HCT116 (cell line): Measurements from ENCODE around the gene CAMSAP3. TPM values are rescaled to one million over a fixed set of nuclear protein-coding genes. Genes with fewer than 3 reads are reported as not detected.

Source experiments
- ATAC-seq: fragments of 200-7000 bp; cut with Tn5 transposase; 2 replicates; pipeline ENCODE4 v1.9.1; 2020; ENCODE audit warnings: mild to moderate bottlenecking, moderate library complexity
- BruUV-seq: library from RNA; stranded (reverse); fragments of 400-500 nt; replicated peaks from 2 replicates; lab custom pipeline; 2021; lab: Mats Ljungman, UMichigan
- CTCF ChIA-PET: fragments of 300-600 bp; sonication (Branson Sonifier 250); formaldehyde crosslinking; loops from one replicate; lab custom pipeline; 2021; ENCODE audit warnings: antibody characterized with exemption; lab: Charles Lee
- POLR2A ChIA-PET: fragments of 300-600, 350-600 bp; sonication (Branson Sonifier 250); formaldehyde crosslinking; loops from one replicate; lab custom pipeline; 2021; ENCODE audit warnings: antibody characterized with exemption; lab: Charles Lee
- RAD21 ChIA-PET, 2 experiments: fragments of 300-600 bp; sonication (Branson Sonifier 250); formaldehyde crosslinking; loops; one replicate each; lab custom pipeline; 2023; ENCODE audit warnings: low total read pairs in 2 of 2; ENCODE audit not compliant: uncharacterized antibody in 2 of 2, unreplicated experiment in 2 of 2, low non-redundant PET in 1 of 2; lab: Charles Lee
- DNase-seq: peaks from one replicate; pipeline ENCODE4 v3.0.0-alpha.2; 2010; ENCODE audit warnings: low read depth, low spot score
- H2AFZ ChIP-seq: fragments of 200-600 bp; shearing (Covaris generic), sonication (generic); 2 replicates; pipeline ENCODE4 v1.6.1; 2017; ENCODE audit warnings: low read depth, mixed run types, mixed read lengths, antibody characterized with exemption, low read length; ENCODE audit not compliant: poor library complexity, severe bottlenecking
- H3K27ac ChIP-seq: 2 replicates; pipeline ENCODE4 v1.5.1; 2012; ENCODE audit warnings: low read depth, low read length
- H3K27me3 ChIP-seq: fragments of 200-600 bp; sonication (generic); 2 replicates; pipeline ENCODE4 v1.6.1; 2016; ENCODE audit warnings: mixed run types, low read length, mixed read lengths; ENCODE audit not compliant: insufficient read depth
- H3K36me3 ChIP-seq, 2 experiments: fragments of 200-500 bp in 1 of 2; fragments of 200-600 bp in 1 of 2; sonication (Bioruptor generic) in 1 of 2; sonication (generic) in 1 of 2; 2 replicates each; pipeline versions ENCODE4 v1.5.1 to v1.6.1; 2014 to 2016; ENCODE audit warnings: low read length in 2 of 2, inconsistent platforms in 1 of 2, mixed read lengths in 1 of 2, mixed run types in 1 of 2; ENCODE audit not compliant: insufficient read depth in 2 of 2, control insufficient read depth in 1 of 2
- H3K4me1 ChIP-seq, 2 experiments: fragments of 200-600 bp in 1 of 2; sonication (generic) in 1 of 2; 2 replicates each; pipeline versions ENCODE4 v1.5.1 to v1.6.1; 2012 to 2017; ENCODE audit warnings: low read length in 2 of 2, inconsistent platforms in 1 of 2, mild to moderate bottlenecking in 1 of 2, mixed read lengths in 1 of 2, mixed run types in 1 of 2, moderate library complexity in 1 of 2; ENCODE audit not compliant: insufficient read depth in 2 of 2, control insufficient read depth in 1 of 2
- H3K4me2 ChIP-seq: fragments of 200-600 bp; sonication (generic); 2 replicates; pipeline ENCODE4 v1.6.1; 2017; ENCODE audit warnings: mixed run types, low read length, mixed read lengths
- H3K4me3 ChIP-seq, 2 experiments: fragments of 200-600 bp in 1 of 2; sonication (generic) in 1 of 2; replicated peaks in 1 of 2; 2 replicates each; pipeline ENCODE4 v1.5.1; 2011 to 2016; ENCODE audit warnings: low read length in 2 of 2, control low read depth in 1 of 2, low read depth in 1 of 2, mild to moderate bottlenecking in 1 of 2, mixed read lengths in 1 of 2, mixed run types in 1 of 2
- H3K79me2 ChIP-seq: fragments of 200-600 bp; sonication (generic); 2 replicates; pipeline ENCODE4 v1.6.1; 2017; ENCODE audit warnings: mild to moderate bottlenecking, mixed run types, low read length, moderate library complexity, mixed read lengths; ENCODE audit not compliant: insufficient read depth
- H3K9ac ChIP-seq: fragments of 200-600 bp; sonication (generic); 2 replicates; pipeline ENCODE4 v1.6.1; 2016; ENCODE audit warnings: low read length, mixed read lengths
- H3K9me2 ChIP-seq: fragments of 200-600 bp; sonication (generic), shearing (Covaris generic); 2 replicates; pipeline ENCODE4 v1.6.1; 2017; ENCODE audit warnings: mixed run types, mild to moderate bottlenecking, moderate library complexity; ENCODE audit not compliant: insufficient read depth
- H3K9me3 ChIP-seq, 2 experiments: fragments of 200-500 bp in 1 of 2; fragments of 200-600 bp in 1 of 2; sonication (Bioruptor generic) in 1 of 2; sonication (generic) in 1 of 2; 2 replicates each; pipeline ENCODE4 v1.6.1; 2014 to 2017; ENCODE audit warnings: low read length in 2 of 2, mixed read lengths in 2 of 2, inconsistent platforms in 1 of 2, low read depth in 1 of 2, mild to moderate bottlenecking in 1 of 2, mixed run types in 1 of 2, moderate library complexity in 1 of 2; ENCODE audit not compliant: control insufficient read depth in 1 of 2, insufficient read depth in 1 of 2
- H4K20me1 ChIP-seq: fragments of 200-600 bp; sonication (generic), shearing (Covaris generic); 2 replicates; pipeline ENCODE4 v1.6.1; 2017; ENCODE audit warnings: mixed run types, mild to moderate bottlenecking, moderate library complexity; ENCODE audit not compliant: insufficient read depth
- ATF3 ChIP-seq: IDR thresholded peaks from 2 replicates; pipeline ENCODE4 v1.6.1; 2012
- CBX3 ChIP-seq: IDR thresholded peaks from 2 replicates; pipeline ENCODE4 v1.6.1; 2012; ENCODE audit warnings: low read depth
- EGR1 ChIP-seq: IDR thresholded peaks from 2 replicates; pipeline ENCODE4 v1.6.1; 2012; ENCODE audit warnings: low read depth
- ELF1 ChIP-seq: IDR thresholded peaks from 2 replicates; pipeline ENCODE4 v1.6.1; 2012; ENCODE audit warnings: low read depth, borderline replicate concordance
- EZH2phosphoT487 ChIP-seq: fragments of 200-600 bp; IDR thresholded peaks from 2 replicates; pipeline ENCODE4 v1.6.1; 2018; ENCODE audit warnings: antibody characterized with exemption, borderline replicate concordance
- FOSL1 ChIP-seq: IDR thresholded peaks from 2 replicates; pipeline ENCODE4 v1.6.1; 2012; ENCODE audit warnings: low read depth
- JUND ChIP-seq: IDR thresholded peaks from 2 replicates; pipeline ENCODE4 v1.6.1; 2012
- POLR2A ChIP-seq: IDR thresholded peaks from 2 replicates; pipeline ENCODE4 v1.7.0; 2011; ENCODE audit warnings: borderline replicate concordance; ENCODE audit not compliant: insufficient read depth, insufficient read length; ENCODE audit errors: extremely low read depth
- POLR2AphosphoS5 ChIP-seq: IDR thresholded peaks from 2 replicates; pipeline ENCODE4 v1.6.1; 2011; ENCODE audit warnings: mild to moderate bottlenecking, low read depth, low read length, moderate library complexity
- SIN3A ChIP-seq: IDR thresholded peaks from 2 replicates; pipeline ENCODE4 v1.6.1; 2012; ENCODE audit warnings: low read depth
- SP1 ChIP-seq: IDR thresholded peaks from 2 replicates; pipeline ENCODE4 v1.6.1; 2012; ENCODE audit warnings: low read depth
- SRF ChIP-seq: IDR thresholded peaks from 2 replicates; pipeline ENCODE4 v1.6.1; 2012; ENCODE audit warnings: low read depth
- TCF7L2 ChIP-seq: IDR thresholded peaks from 2 replicates; pipeline ENCODE4 v1.7.0; 2011; ENCODE audit warnings: borderline replicate concordance, inconsistent platforms; ENCODE audit not compliant: insufficient read depth, insufficient read length; ENCODE audit errors: extremely low read depth
- ZBTB33 ChIP-seq: IDR thresholded peaks from 2 replicates; pipeline ENCODE4 v1.6.1; 2011; ENCODE audit warnings: mild to moderate bottlenecking, low read length, moderate library complexity; ENCODE audit not compliant: insufficient replicate concordance; ENCODE audit errors: extremely low read depth
- ZFX ChIP-seq: fragments of 450-650 bp; IDR thresholded peaks from 2 replicates; pipeline ENCODE4 v1.6.1; 2017
- ZNF274 ChIP-seq: fragments of 200-500 bp; sonication (Bioruptor generic); IDR thresholded peaks from 2 replicates; pipeline ENCODE4 v1.6.1; 2014; ENCODE audit warnings: mild to moderate bottlenecking, low read depth, low read length, inconsistent platforms
- intact Hi-C: fragments of 100-400 bp; cut with micrococcal nuclease; formaldehyde crosslinking; loops from 2 replicates; pipeline ENCODE4 v1.10.0; 2022
- total RNA-seq: library from RNA; stranded (reverse); gene quantifications from one replicate; pipeline ENCODE4 v1.2.1, GENCODE V29; 2021; ENCODE audit not compliant: unreplicated experiment
- TF ChIP-seq, protein P1 (sequence below): IDR thresholded peaks from 2 replicates; pipeline ENCODE4 v1.6.1; 2012
- TF ChIP-seq, protein P2 (sequence below), 3 experiments: fragments of 200-600 bp in 1 of 3; sonication (generic) in 1 of 3; IDR thresholded peaks in 2 of 3; conservative IDR thresholded peaks in 1 of 3; 2 replicates each; pipeline ENCODE4 v1.5.1; 2012 to 2017; ENCODE audit warnings: low read depth in 2 of 3, low read length in 2 of 3, antibody characterized with exemption in 1 of 3, borderline replicate concordance in 1 of 3, control low read depth in 1 of 3, mild to moderate bottlenecking in 1 of 3, mixed read lengths in 1 of 3, mixed run types in 1 of 3, moderate library complexity in 1 of 3; ENCODE audit not compliant: insufficient read depth in 1 of 3

The CAMSAP3 gene
- total RNA-seq, 1 experiment from 2014 or later, result 24.0 TPM

- Histone ChIP-seq H4K20me1 (no peaks in the 10 kb centered on the region), H3K4me3 (no peak overlapping the region), H3K27me3 (no peaks in the 10 kb centered on the region), H3K27ac (no peak overlapping the region), H2AFZ (no peak overlapping the region), H3K9me2 (no peaks in the 10 kb centered on the region), H3K9ac (no peak overlapping the region), H3K4me2 (no peak overlapping the region), H3K36me3 (peaks cover 5 to 34% of the 10 kb centered on the region in 2 experiments; a peak in 3 of 4 replicates), H3K9me3 (no peaks in the 10 kb centered on the region), H3K79me2 (peaks cover 26% of the 10 kb centered on the region), H3K4me1 (peaks cover under 1 to 11% of the 10 kb centered on the region in 2 experiments; a peak in 3 of 4 replicates)
- BruUV-seq, result no TSS peak
- ChIA-PET CTCF (no interaction called here), POLR2A (no interaction called here), RAD21 (no interaction called here)
- TF ChIP-seq SP1 (no peak), SIN3A (no peak), JUND (no peak), ZFX (no peak), POLR2A (no peak), ZNF274 (no peak), CBX3 (no peak), POLR2AphosphoS5 (no peak), TCF7L2 (no peak), EZH2phosphoT487 (no peak), ELF1 (no peak), SRF (no peak), ATF3 (no peak), FOSL1 (no peak), EGR1 (no peak), ZBTB33 (no peak)
- TF ChIP-seq, protein P1, sequence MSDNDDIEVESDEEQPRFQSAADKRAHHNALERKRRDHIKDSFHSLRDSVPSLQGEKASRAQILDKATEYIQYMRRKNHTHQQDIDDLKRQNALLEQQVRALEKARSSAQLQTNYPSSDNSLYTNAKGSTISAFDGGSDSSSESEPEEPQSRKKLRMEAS, result no peak
- TF ChIP-seq, protein P2, sequence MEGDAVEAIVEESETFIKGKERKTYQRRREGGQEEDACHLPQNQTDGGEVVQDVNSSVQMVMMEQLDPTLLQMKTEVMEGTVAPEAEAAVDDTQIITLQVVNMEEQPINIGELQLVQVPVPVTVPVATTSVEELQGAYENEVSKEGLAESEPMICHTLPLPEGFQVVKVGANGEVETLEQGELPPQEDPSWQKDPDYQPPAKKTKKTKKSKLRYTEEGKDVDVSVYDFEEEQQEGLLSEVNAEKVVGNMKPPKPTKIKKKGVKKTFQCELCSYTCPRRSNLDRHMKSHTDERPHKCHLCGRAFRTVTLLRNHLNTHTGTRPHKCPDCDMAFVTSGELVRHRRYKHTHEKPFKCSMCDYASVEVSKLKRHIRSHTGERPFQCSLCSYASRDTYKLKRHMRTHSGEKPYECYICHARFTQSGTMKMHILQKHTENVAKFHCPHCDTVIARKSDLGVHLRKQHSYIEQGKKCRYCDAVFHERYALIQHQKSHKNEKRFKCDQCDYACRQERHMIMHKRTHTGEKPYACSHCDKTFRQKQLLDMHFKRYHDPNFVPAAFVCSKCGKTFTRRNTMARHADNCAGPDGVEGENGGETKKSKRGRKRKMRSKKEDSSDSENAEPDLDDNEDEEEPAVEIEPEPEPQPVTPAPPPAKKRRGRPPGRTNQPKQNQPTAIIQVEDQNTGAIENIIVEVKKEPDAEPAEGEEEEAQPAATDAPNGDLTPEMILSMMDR (IDR thresholded peaks at IDR 0.05 in 2 of 3, conservative IDR thresholded peaks at IDR 0.05 in 1 of 3; ENCODE audit: borderline replicate concordance in 1 of 3, insufficient read depth in 1 of 3, low read depth in 2 of 3, low read length in 2 of 3), result no peak
- intact Hi-C loops, result no loop called here
- DNase-seq (no peak), ATAC-seq (peak; percentile 71)
Observed at GRCh38 chr19:7622933-7623685, 27.4 kb downstream of the CAMSAP3 start.
